Measurements from ENCODE around the gene B4GALT7.
A peak's percentile ranks its signal among the peaks of the same experiment; 100 is the strongest.
"Not testable (repeated sequence)": the region's sequence is repeated elsewhere in the genome, so short reads cannot be mapped to it uniquely, and the experiment has no call there.

Gene B4GALT7, protein sequence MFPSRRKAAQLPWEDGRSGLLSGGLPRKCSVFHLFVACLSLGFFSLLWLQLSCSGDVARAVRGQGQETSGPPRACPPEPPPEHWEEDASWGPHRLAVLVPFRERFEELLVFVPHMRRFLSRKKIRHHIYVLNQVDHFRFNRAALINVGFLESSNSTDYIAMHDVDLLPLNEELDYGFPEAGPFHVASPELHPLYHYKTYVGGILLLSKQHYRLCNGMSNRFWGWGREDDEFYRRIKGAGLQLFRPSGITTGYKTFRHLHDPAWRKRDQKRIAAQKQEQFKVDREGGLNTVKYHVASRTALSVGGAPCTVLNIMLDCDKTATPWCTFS

DNA sequence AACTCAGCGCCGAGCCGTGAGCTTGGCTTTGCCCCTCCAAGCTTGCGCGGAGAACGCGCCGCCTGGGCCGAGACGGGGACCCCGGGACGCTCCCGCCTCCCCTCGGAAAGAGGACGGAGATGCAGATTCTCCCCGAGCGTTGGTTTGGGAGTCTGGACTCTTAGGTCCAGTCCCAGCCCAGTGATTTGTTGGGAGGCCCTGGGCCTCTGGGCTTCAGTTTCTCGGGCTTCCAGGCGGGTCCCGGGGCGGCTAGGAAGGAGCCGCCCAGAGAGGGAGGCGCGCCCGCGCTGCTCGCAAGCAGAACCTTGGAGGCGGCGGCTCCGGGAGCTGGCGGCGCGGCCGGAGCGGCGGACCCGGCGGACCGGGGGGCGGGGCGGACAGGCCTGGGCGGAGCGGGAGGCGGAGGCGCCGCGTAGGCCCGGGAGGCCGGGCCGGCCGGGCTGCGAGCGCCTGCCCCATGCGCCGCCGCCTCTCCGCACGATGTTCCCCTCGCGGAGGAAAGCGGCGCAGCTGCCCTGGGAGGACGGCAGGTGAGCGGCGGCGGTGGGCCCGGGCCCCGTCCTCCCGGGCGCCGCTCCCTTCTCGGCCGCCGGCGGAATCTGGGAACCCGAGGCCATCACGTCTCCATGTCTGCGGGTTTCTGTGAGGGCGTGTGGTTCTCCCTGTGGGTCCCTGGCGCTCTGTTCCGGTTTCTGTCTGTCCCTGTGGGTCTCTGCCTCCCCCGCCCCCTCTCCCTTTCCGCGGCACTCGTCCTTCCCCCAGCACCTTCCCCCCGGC is at the start of gene B4GALT7:
Gene B4GALT7, plus strand, starts transcription at position 402 of the 777 bp plus-strand sequence. Its CDS starts 79 bp downstream, at position 481.
- H3K4me3 ChIP-seq (ENCODE audit: low read length), result peak within 1 kb of the TSS; percentile 80

DNA sequence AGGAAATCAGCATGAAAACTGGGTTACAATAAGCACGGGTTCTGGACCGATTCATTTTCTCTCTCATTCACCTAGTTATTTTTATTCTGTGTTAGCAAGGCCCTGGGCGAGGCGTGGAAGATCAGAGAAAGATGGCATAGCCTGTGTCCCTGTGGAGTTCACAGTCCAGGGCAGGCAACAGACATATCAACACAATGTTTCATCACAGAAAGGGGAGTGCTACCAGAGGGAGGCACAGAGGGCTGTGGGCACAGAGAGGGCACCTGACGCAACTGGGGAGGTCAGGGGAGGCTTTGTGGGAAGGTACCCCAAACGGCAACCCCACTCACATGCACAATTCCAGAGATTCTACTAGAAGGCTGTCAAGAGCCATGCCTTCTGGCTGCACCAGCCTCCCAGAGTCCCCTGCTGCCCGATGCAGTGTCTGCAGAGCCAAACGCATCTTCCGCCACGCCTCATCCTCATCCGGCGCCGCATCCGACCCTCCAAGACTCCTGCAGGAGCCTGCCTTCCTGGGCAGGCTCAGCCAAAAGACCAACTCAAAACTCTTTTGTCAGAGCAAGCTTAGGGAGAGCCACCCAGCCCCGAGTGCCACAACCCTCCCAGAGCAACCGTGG is 47.0 kb upstream of the B4GALT7 start:
- H3K4me3 ChIP-seq (ENCODE audit: low read length), result peak overlapping the region; percentile 78
- TF ChIP-seq ZNF274 (IDR thresholded peaks at IDR 0.05; ENCODE audit: low read depth, low read length), result no peak

More for the DNA sequence above, at the start of gene B4GALT7:
- TF ChIP-seq ZNF274 (IDR thresholded peaks at IDR 0.05; ENCODE audit: low read depth, low read length), result no peak

DNA sequence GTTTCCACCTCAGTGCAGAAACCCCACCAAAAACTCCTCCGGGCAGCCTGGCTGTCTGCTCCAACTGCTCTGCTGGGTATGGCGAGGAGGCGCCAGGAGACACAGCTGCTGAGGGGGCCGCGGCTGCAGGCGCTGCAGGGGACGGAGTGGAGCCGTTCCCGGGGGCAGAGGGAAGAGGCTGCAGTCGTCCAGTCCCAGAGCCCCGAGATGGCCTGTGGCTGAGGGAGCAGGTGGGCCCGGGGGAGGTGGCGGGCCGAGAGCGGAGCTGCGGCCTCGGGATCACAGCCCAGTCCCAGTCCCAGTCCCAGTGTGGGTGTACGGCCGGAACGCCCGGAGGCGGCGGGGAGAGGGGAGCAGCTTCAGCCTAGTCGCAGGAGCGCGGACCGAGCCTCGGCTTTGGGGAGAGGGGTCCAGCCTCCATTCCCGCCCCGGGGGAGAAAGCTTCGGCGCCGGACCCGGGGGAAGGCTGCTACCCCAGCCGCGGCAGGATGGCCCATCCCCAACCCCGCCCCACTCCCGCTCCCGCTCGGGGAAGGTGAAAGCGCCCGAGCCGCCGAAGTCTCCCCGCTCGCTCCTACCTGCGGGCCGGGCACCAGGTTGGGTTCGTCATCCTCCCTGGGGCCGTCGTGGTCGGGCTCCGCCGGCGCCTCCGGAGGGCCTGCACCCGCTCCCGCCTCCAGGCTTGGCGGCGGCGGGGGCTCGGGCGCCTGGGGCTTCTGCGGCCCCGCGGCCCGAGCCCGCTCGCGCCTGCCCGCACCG is 46.1 kb upstream of the B4GALT7 start:
- H3K4me3 ChIP-seq (ENCODE audit: low read length), result peak overlapping the region; percentile 78
- TF ChIP-seq ZNF274 (IDR thresholded peaks at IDR 0.05; ENCODE audit: low read depth, low read length), result no peak

DNA sequence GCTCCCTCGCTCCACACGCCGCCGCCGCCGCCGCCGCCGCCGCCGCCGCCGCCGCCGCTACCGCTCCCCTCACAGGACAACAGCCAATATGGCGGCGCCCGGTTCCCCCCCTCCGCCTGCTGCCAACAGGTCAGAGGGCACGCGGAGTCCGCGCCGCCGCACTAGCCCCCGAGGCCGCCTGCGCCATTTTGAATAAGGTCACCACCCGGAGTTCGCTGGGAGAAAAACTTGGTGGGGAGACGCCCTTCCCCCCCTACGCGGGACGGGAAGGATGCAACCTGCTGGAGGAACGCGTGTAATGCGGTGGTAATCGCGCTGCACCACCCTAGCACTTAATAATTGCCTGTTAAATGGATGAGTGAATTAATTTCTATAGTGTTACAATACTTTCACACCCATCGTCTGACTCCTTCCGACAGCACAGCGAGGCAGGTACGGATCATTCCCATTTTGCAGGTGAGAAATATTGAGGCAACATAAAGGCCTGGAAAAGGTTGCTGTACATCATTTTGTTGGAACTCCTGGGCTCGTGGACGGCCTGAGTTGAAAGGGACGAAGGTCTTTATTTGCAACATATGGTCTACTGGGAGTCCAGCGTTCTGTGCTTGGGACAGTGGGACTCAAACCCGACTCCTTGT is 45.3 kb upstream of the B4GALT7 start, which contains the start of gene FAM193B:
Gene FAM193B, minus strand, starts transcription at position 90 of the 638 bp plus-strand sequence. CDS start 105 bp downstream, outside the sequence.
- H3K4me3 ChIP-seq (ENCODE audit: low read length), result peak within 1 kb of the TSS; percentile 78
- TF ChIP-seq ZNF274 (IDR thresholded peaks at IDR 0.05; ENCODE audit: low read depth, low read length), result no peak

- no peak for TF ChIP-seq ZNF274 (IDR thresholded peaks at IDR 0.05; ENCODE audit: low read depth, low read length)
Observed at GRCh38 chr5:177555228-177555627, 44.7 kb upstream of the B4GALT7 start.

DNA sequence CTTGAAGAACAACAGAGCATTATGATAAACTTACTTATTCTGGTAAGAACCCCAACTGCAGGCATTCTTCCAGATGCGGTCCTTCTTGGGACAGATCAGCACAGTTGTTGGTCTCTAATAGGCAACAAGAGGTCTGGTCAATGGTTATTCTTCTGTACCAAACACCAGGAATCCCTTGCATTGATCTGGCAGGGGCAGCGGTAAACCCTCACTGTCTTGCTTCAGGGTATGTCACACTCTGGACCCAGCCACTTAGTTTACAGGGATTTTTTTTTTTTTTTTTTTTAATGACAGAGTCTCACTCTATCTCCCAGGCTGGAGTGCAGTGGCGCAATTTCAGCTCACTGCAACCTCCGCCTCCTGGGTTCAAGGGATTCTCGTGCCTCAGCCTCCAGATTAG is 44.3 kb upstream of the B4GALT7 start:
- no peak overlapping the region for H3K4me3 ChIP-seq (ENCODE audit: low read length)
- no peak for TF ChIP-seq ZNF274 (IDR thresholded peaks at IDR 0.05; ENCODE audit: low read depth, low read length)

More at GRCh38 chr5:177555228-177555627, 44.7 kb upstream of the B4GALT7 start:
- peak overlapping the region; percentile 65; the same call in 1 of the 2 replicates for H3K4me3 ChIP-seq (ENCODE audit: low read length)

GRCh38 chr5:177557041-177557647 is 42.8 kb upstream of the B4GALT7 start:
- no peak overlapping the region for H3K4me3 ChIP-seq (ENCODE audit: low read length)

DNA sequence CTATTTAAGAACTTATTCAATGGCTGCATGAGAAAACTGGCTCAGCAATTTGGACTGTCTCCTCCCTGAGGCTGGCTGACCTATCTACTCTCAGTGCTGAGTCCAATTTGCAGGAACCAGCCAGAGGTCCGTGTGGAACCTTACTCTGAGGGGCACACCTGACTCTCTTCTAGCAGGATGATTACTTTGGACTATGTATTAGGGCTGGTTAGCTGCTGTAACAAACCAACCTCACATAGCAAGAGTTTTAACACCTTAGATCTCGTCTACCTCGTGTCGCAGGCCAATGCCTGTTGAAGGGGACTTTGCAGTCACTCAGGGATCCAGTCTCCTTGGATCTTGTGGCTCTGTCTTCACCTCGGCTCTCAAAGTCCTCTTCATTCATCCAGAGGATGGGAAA is 42.1 kb upstream of the B4GALT7 start:
- no peak for TF ChIP-seq ZNF274 (IDR thresholded peaks at IDR 0.05; ENCODE audit: low read depth, low read length)
- no peak overlapping the region for H3K4me3 ChIP-seq (ENCODE audit: low read length)

More at GRCh38 chr5:177557041-177557647, 42.8 kb upstream of the B4GALT7 start:
- TF ChIP-seq ZNF274 (IDR thresholded peaks at IDR 0.05; ENCODE audit: low read depth, low read length), result no peak

DNA sequence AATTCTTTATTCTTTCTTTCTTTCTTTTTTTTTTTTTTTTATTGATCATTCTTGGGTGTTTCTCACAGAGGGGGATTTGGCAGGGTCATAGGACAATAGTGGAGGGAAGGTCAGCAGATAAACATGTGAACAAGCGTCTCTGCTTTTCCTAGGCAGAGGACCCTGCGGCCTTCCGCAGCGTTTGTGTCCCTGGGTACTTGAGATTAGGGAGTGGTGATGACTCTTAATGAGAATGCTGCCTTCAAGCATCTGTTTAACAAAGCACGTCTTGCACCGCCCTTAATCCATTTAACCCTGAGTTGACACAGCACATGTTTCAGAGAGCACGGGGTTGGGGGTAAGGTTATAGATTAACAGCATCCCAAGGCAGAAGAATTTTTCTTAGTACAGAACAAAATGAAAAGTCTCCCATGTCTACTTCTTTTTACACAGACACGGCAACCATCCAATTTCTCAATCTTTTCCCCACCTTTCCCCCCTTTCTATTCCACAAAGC is 40.4 kb upstream of the B4GALT7 start:
- not testable (repeated sequence) for H3K4me3 ChIP-seq (ENCODE audit: low read length)

- H3K4me3 ChIP-seq (ENCODE audit: low read length), result no peak overlapping the region
- TF ChIP-seq ZNF274 (IDR thresholded peaks at IDR 0.05; ENCODE audit: low read depth, low read length), result no peak
Observed at GRCh38 chr5:177565046-177565445, 34.9 kb upstream of the B4GALT7 start.

DNA sequence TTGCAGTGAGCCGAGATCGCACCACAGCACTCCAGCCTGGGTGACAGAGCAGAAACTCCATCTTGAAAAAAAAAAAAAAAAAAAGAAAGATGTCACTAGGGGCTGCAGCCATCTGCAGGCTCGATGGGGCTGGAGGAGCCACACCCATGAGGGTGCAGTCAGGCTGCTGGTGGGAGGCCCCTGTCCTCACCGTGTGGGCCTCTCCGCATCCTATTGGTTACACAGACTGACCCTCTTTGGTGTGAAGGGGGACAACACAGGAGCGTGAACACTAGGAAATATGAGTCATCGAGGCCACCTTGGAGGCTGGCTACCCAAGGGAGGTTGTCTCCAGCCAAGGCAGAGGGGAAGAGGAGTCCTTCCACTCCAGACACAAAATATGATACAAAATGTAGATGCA is 31.6 kb upstream of the B4GALT7 start:
- no peak for TF ChIP-seq ZNF274 (IDR thresholded peaks at IDR 0.05; ENCODE audit: low read depth, low read length)
- H3K4me3 ChIP-seq (ENCODE audit: low read length), result no peak overlapping the region

GRCh38 chr5:177569894-177570293 is 30.0 kb upstream of the B4GALT7 start:
- no peak for TF ChIP-seq ZNF274 (IDR thresholded peaks at IDR 0.05; ENCODE audit: low read depth, low read length)

GRCh38 chr5:177575488-177575887 is 24.4 kb upstream of the B4GALT7 start:
- no peak for TF ChIP-seq ZNF274 (IDR thresholded peaks at IDR 0.05; ENCODE audit: low read depth, low read length)
- no peak overlapping the region for H3K4me3 ChIP-seq (ENCODE audit: low read length)

More at GRCh38 chr5:177569894-177570293, 30.0 kb upstream of the B4GALT7 start:
- no peak overlapping the region for H3K4me3 ChIP-seq (ENCODE audit: low read length)
